ENCODE measurements around the gene SNX18.

The SNX18 gene

GRCh38 chr5:54541823-54542783, 24.5 kb downstream of the SNX18 start:
- no peak for DNase-seq (ENCODE audit: low read depth)

GRCh38 chr5:54544044-54544443, 26.5 kb downstream of the SNX18 start:
- DNase-seq (ENCODE audit: low read depth) = no peak

GRCh38 chr5:54545796-54546195, 28.2 kb downstream of the SNX18 start:
- no peak for DNase-seq (ENCODE audit: low read depth)

- no peak for DNase-seq (ENCODE audit: low read depth)
Observed at GRCh38 chr5:54547711-54548250, 30.2 kb downstream of the SNX18 start.

- no peak for DNase-seq (ENCODE audit: low read depth)
Observed at GRCh38 chr5:54548565-54548964, 31.0 kb downstream of the SNX18 start.

- DNase-seq (ENCODE audit: low read depth) = no peak
Observed at GRCh38 chr5:54551292-54551691, 33.7 kb downstream of the SNX18 start.

GRCh38 chr5:54551926-54552325, 34.4 kb downstream of the SNX18 start:
- DNase-seq (ENCODE audit: low read depth) = no peak

- DNase-seq (ENCODE audit: low read depth) = no peak
Observed at GRCh38 chr5:54552446-54552845, 34.9 kb downstream of the SNX18 start.

GRCh38 chr5:54553659-54554207, 36.2 kb downstream of the SNX18 start:
- DNase-seq (ENCODE audit: low read depth) = no peak

- DNase-seq (ENCODE audit: low read depth) = no peak
Observed at GRCh38 chr5:54556141-54556540, 38.6 kb downstream of the SNX18 start.

GRCh38 chr5:54558362-54558761, 40.8 kb downstream of the SNX18 start:
- DNase-seq (ENCODE audit: low read depth) = no peak

- DNase-seq (ENCODE audit: low read depth) = no peak
Observed at GRCh38 chr5:54561651-54562050, 44.1 kb downstream of the SNX18 start.

- no peak for DNase-seq (ENCODE audit: low read depth)
Observed at GRCh38 chr5:54563083-54563761, 45.7 kb downstream of the SNX18 start.

- DNase-seq (ENCODE audit: low read depth) = no peak
Observed at GRCh38 chr5:54567996-54568395, 50.4 kb downstream of the SNX18 start.

- DNase-seq (ENCODE audit: low read depth) = no peak
Observed at GRCh38 chr5:54570916-54571315, 53.4 kb downstream of the SNX18 start.

- no peak for DNase-seq (ENCODE audit: low read depth)
Observed at GRCh38 chr5:54571462-54571861, 53.9 kb downstream of the SNX18 start.

- DNase-seq (ENCODE audit: low read depth) = no peak
Observed at GRCh38 chr5:54573812-54574489, 56.4 kb downstream of the SNX18 start.

- no peak for DNase-seq (ENCODE audit: low read depth)
Observed at GRCh38 chr5:54577528-54577927, 60.0 kb downstream of the SNX18 start.

- DNase-seq (ENCODE audit: low read depth) = no peak
Observed at GRCh38 chr5:54577937-54578653, 60.5 kb downstream of the SNX18 start.

- no peak for DNase-seq (ENCODE audit: low read depth)
Observed at GRCh38 chr5:54579591-54580295, 62.2 kb downstream of the SNX18 start.
